ENCODE measurements around the gene ARHGEF4. TPM values are rescaled to one million over a fixed set of nuclear protein-coding genes. Genes with fewer than 3 reads are reported as not detected.

The ARHGEF4 gene
- total and polyA plus RNA-seq, 8 donors: 16.3 to 58.2 (median 19.8) TPM

- TF ChIP-seq CTCF (IDR thresholded peaks at IDR 0.05): no peak
- intact Hi-C loops (cut with DNase I): no loop called here
- WGBS, 2 donors: 89 to 90% methylated on average over 2 of the region's 2 CpGs
- Histone ChIP-seq H3K27ac (no peak overlapping the region), H3K9me3 (no peaks in the 10 kb centered on the region), H3K36me3 (no peaks in the 10 kb centered on the region), H3K27me3 (no peaks in the 10 kb centered on the region), H3K4me3 (no peak overlapping the region), H3K4me1 (no peaks in the 10 kb centered on the region)
- no peak for ATAC-seq
- no peak for FAIRE-seq
- no peak for DNase-seq
Measured at GRCh38 chr2:130922417-130922816, 85.7 kb downstream of the ARHGEF4 start.

- Histone ChIP-seq H3K4me1 (no peaks in the 10 kb centered on the region), H3K36me3 (no peaks in the 10 kb centered on the region), H3K9me3 (no peaks in the 10 kb centered on the region), H3K4me3 (no peak overlapping the region), H3K27ac (no peak overlapping the region), H3K27me3 (no peaks in the 10 kb centered on the region)
- no peak for FAIRE-seq
- WGBS, 2 donors: 73 to 81% methylated on average over 4 of the region's 4 CpGs
- intact Hi-C loops (cut with DNase I): no loop called here
- TF ChIP-seq CTCF (IDR thresholded peaks at IDR 0.05): no peak
- no peak for DNase-seq
- ATAC-seq: no peak
Measured at GRCh38 chr2:130928385-130928784, 91.7 kb downstream of the ARHGEF4 start.

GRCh38 chr2:130930740-130931659, 94.3 kb downstream of the ARHGEF4 start:
- no peaks in the 10 kb centered on the region for H3K27me3 ChIP-seq
- WGBS, 2 donors: 87 to 90% methylated on average over 12 of the region's 12 CpGs
- no peaks in the 10 kb centered on the region for H3K36me3 ChIP-seq
- no peak for ATAC-seq
- no peak for FAIRE-seq
- no peak overlapping the region for H3K27ac ChIP-seq
- no peak for TF ChIP-seq CTCF (IDR thresholded peaks at IDR 0.05)
- intact Hi-C loops (cut with DNase I): no loop called here
- DNase-seq: no peak
- no peaks in the 10 kb centered on the region for H3K9me3 ChIP-seq
- H3K4me1 ChIP-seq: no peaks in the 10 kb centered on the region
- no peak overlapping the region for H3K4me3 ChIP-seq

GRCh38 chr2:130933501-130933900, 96.8 kb downstream of the ARHGEF4 start:
- intact Hi-C loops (cut with DNase I): no loop called here
- no peaks in the 10 kb centered on the region for H3K9me3 ChIP-seq
- 50 to 57% methylated on average over 2 of the region's 2 CpGs for WGBS, 2 donors

More at GRCh38 chr2:130933501-130933900, 96.8 kb downstream of the ARHGEF4 start:
- Histone ChIP-seq H3K27me3 (no peaks in the 10 kb centered on the region), H3K36me3 (no peaks in the 10 kb centered on the region), H3K27ac (no peak overlapping the region), H3K4me3 (no peak overlapping the region), H3K4me1 (no peaks in the 10 kb centered on the region)
- ATAC-seq (no peak), DNase-seq (no peak), FAIRE-seq (no peak)
- no peak for TF ChIP-seq CTCF (IDR thresholded peaks at IDR 0.05)
